ENCODE data around the gene C14orf132.

DNA sequence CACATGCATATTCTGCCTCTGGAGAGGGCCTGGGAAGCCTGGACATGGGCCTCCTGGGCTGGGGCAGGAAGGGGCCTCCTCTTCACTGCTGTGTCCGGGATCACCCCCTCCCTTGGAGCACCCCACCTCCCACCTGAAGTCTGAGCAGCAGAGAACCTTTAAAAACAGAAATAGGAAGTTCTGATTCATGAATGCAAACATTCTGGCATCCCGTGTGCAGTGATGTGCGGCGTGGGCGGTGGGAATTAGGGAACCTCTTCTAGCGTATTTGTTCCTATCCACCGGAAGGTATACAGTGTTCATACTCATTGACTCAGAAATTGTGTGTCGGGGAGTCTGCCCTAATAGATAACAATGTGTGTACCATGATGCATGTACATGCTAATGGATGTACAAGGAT, 46.2 kb downstream of the C14orf132 start:
- TF ChIP-seq, protein P1, sequence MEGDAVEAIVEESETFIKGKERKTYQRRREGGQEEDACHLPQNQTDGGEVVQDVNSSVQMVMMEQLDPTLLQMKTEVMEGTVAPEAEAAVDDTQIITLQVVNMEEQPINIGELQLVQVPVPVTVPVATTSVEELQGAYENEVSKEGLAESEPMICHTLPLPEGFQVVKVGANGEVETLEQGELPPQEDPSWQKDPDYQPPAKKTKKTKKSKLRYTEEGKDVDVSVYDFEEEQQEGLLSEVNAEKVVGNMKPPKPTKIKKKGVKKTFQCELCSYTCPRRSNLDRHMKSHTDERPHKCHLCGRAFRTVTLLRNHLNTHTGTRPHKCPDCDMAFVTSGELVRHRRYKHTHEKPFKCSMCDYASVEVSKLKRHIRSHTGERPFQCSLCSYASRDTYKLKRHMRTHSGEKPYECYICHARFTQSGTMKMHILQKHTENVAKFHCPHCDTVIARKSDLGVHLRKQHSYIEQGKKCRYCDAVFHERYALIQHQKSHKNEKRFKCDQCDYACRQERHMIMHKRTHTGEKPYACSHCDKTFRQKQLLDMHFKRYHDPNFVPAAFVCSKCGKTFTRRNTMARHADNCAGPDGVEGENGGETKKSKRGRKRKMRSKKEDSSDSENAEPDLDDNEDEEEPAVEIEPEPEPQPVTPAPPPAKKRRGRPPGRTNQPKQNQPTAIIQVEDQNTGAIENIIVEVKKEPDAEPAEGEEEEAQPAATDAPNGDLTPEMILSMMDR (IDR thresholded peaks at IDR 0.05) = no peak
- TF ChIP-seq POLR2A (IDR thresholded peaks at IDR 0.05) = no peak

All from esophagus squamous epithelium (tissue), 4 donors.